HCT116 (cell line): ENCODE results near the gene GMDS. TPM values are rescaled to one million over a fixed set of nuclear protein-coding genes. Genes with fewer than 3 reads are reported as not detected.

Experiments
- ATAC-seq: fragments of 200-7000 bp; cut with Tn5 transposase; 2 replicates; pipeline ENCODE4 v1.9.1; 2020; ENCODE audit warnings: mild to moderate bottlenecking, moderate library complexity
- BruUV-seq: library from RNA; stranded (reverse); fragments of 400-500 nt; replicated peaks from 2 replicates; lab custom pipeline; 2021; lab: Mats Ljungman, UMichigan
- CTCF ChIA-PET: fragments of 300-600 bp; sonication (Branson Sonifier 250); formaldehyde crosslinking; loops from one replicate; lab custom pipeline; 2021; ENCODE audit warnings: antibody characterized with exemption; lab: Charles Lee
- POLR2A ChIA-PET: fragments of 300-600, 350-600 bp; sonication (Branson Sonifier 250); formaldehyde crosslinking; loops from one replicate; lab custom pipeline; 2021; ENCODE audit warnings: antibody characterized with exemption; lab: Charles Lee
- RAD21 ChIA-PET, 2 experiments: fragments of 300-600 bp; sonication (Branson Sonifier 250); formaldehyde crosslinking; loops; one replicate each; lab custom pipeline; 2023; ENCODE audit warnings: low total read pairs in 2 of 2; ENCODE audit not compliant: uncharacterized antibody in 2 of 2, unreplicated experiment in 2 of 2, low non-redundant PET in 1 of 2; lab: Charles Lee
- DNase-seq: peaks from one replicate; pipeline ENCODE4 v3.0.0-alpha.2; 2010; ENCODE audit warnings: low read depth, low spot score
- H2AFZ ChIP-seq: fragments of 200-600 bp; shearing (Covaris generic), sonication (generic); 2 replicates; pipeline ENCODE4 v1.6.1; 2017; ENCODE audit warnings: low read depth, mixed run types, mixed read lengths, antibody characterized with exemption, low read length; ENCODE audit not compliant: poor library complexity, severe bottlenecking
- H3K27ac ChIP-seq: 2 replicates; pipeline ENCODE4 v1.5.1; 2012; ENCODE audit warnings: low read depth, low read length
- H3K27me3 ChIP-seq: fragments of 200-600 bp; sonication (generic); 2 replicates; pipeline ENCODE4 v1.6.1; 2016; ENCODE audit warnings: mixed run types, low read length, mixed read lengths; ENCODE audit not compliant: insufficient read depth
- H3K36me3 ChIP-seq, 2 experiments: fragments of 200-500 bp in 1 of 2; fragments of 200-600 bp in 1 of 2; sonication (Bioruptor generic) in 1 of 2; sonication (generic) in 1 of 2; 2 replicates each; pipeline versions ENCODE4 v1.5.1 to v1.6.1; 2014 to 2016; ENCODE audit warnings: low read length in 2 of 2, inconsistent platforms in 1 of 2, mixed read lengths in 1 of 2, mixed run types in 1 of 2; ENCODE audit not compliant: insufficient read depth in 2 of 2, control insufficient read depth in 1 of 2
- H3K4me1 ChIP-seq, 2 experiments: fragments of 200-600 bp in 1 of 2; sonication (generic) in 1 of 2; 2 replicates each; pipeline versions ENCODE4 v1.5.1 to v1.6.1; 2012 to 2017; ENCODE audit warnings: low read length in 2 of 2, inconsistent platforms in 1 of 2, mild to moderate bottlenecking in 1 of 2, mixed read lengths in 1 of 2, mixed run types in 1 of 2, moderate library complexity in 1 of 2; ENCODE audit not compliant: insufficient read depth in 2 of 2, control insufficient read depth in 1 of 2
- H3K4me2 ChIP-seq: fragments of 200-600 bp; sonication (generic); 2 replicates; pipeline ENCODE4 v1.6.1; 2017; ENCODE audit warnings: mixed run types, low read length, mixed read lengths
- H3K4me3 ChIP-seq, 2 experiments: fragments of 200-600 bp in 1 of 2; sonication (generic) in 1 of 2; replicated peaks in 1 of 2; 2 replicates each; pipeline ENCODE4 v1.5.1; 2011 to 2016; ENCODE audit warnings: low read length in 2 of 2, control low read depth in 1 of 2, low read depth in 1 of 2, mild to moderate bottlenecking in 1 of 2, mixed read lengths in 1 of 2, mixed run types in 1 of 2
- H3K79me2 ChIP-seq: fragments of 200-600 bp; sonication (generic); 2 replicates; pipeline ENCODE4 v1.6.1; 2017; ENCODE audit warnings: mild to moderate bottlenecking, mixed run types, low read length, moderate library complexity, mixed read lengths; ENCODE audit not compliant: insufficient read depth
- H3K9ac ChIP-seq: fragments of 200-600 bp; sonication (generic); 2 replicates; pipeline ENCODE4 v1.6.1; 2016; ENCODE audit warnings: low read length, mixed read lengths
- H3K9me2 ChIP-seq: fragments of 200-600 bp; sonication (generic), shearing (Covaris generic); 2 replicates; pipeline ENCODE4 v1.6.1; 2017; ENCODE audit warnings: mixed run types, mild to moderate bottlenecking, moderate library complexity; ENCODE audit not compliant: insufficient read depth
- H3K9me3 ChIP-seq, 2 experiments: fragments of 200-500 bp in 1 of 2; fragments of 200-600 bp in 1 of 2; sonication (Bioruptor generic) in 1 of 2; sonication (generic) in 1 of 2; 2 replicates each; pipeline ENCODE4 v1.6.1; 2014 to 2017; ENCODE audit warnings: low read length in 2 of 2, mixed read lengths in 2 of 2, inconsistent platforms in 1 of 2, low read depth in 1 of 2, mild to moderate bottlenecking in 1 of 2, mixed run types in 1 of 2, moderate library complexity in 1 of 2; ENCODE audit not compliant: control insufficient read depth in 1 of 2, insufficient read depth in 1 of 2
- H4K20me1 ChIP-seq: fragments of 200-600 bp; sonication (generic), shearing (Covaris generic); 2 replicates; pipeline ENCODE4 v1.6.1; 2017; ENCODE audit warnings: mixed run types, mild to moderate bottlenecking, moderate library complexity; ENCODE audit not compliant: insufficient read depth
- CBX3 ChIP-seq: IDR thresholded peaks from 2 replicates; pipeline ENCODE4 v1.6.1; 2012; ENCODE audit warnings: low read depth
- EGR1 ChIP-seq: IDR thresholded peaks from 2 replicates; pipeline ENCODE4 v1.6.1; 2012; ENCODE audit warnings: low read depth
- ELF1 ChIP-seq: IDR thresholded peaks from 2 replicates; pipeline ENCODE4 v1.6.1; 2012; ENCODE audit warnings: low read depth, borderline replicate concordance
- EZH2 ChIP-seq: fragments of 200-600 bp; sonication (generic); IDR thresholded peaks from 2 replicates; pipeline ENCODE4 v1.6.1; 2017; ENCODE audit warnings: antibody characterized with exemption, mixed run types
- EZH2phosphoT487 ChIP-seq: fragments of 200-600 bp; IDR thresholded peaks from 2 replicates; pipeline ENCODE4 v1.6.1; 2018; ENCODE audit warnings: antibody characterized with exemption, borderline replicate concordance
- RAD21 ChIP-seq: IDR thresholded peaks from 2 replicates; pipeline ENCODE4 v1.6.1; 2012; ENCODE audit warnings: low read depth, mild to moderate bottlenecking
- SIN3A ChIP-seq: IDR thresholded peaks from 2 replicates; pipeline ENCODE4 v1.6.1; 2012; ENCODE audit warnings: low read depth
- SP1 ChIP-seq: IDR thresholded peaks from 2 replicates; pipeline ENCODE4 v1.6.1; 2012; ENCODE audit warnings: low read depth
- TCF7L2 ChIP-seq: IDR thresholded peaks from 2 replicates; pipeline ENCODE4 v1.7.0; 2011; ENCODE audit warnings: borderline replicate concordance, inconsistent platforms; ENCODE audit not compliant: insufficient read depth, insufficient read length; ENCODE audit errors: extremely low read depth
- YY1 ChIP-seq: IDR thresholded peaks from 2 replicates; pipeline ENCODE4 v1.6.1; 2011; ENCODE audit warnings: low read length, low read depth, moderate library complexity, mild to moderate bottlenecking; ENCODE audit not compliant: insufficient replicate concordance; ENCODE audit errors: extremely low read depth
- ZNF274 ChIP-seq: fragments of 200-500 bp; sonication (Bioruptor generic); IDR thresholded peaks from 2 replicates; pipeline ENCODE4 v1.6.1; 2014; ENCODE audit warnings: mild to moderate bottlenecking, low read depth, low read length, inconsistent platforms
- intact Hi-C: fragments of 100-400 bp; cut with micrococcal nuclease; formaldehyde crosslinking; loops from 2 replicates; pipeline ENCODE4 v1.10.0; 2022
- total RNA-seq: library from RNA; stranded (reverse); gene quantifications from one replicate; pipeline ENCODE4 v1.2.1, GENCODE V29; 2021; ENCODE audit not compliant: unreplicated experiment
- TF ChIP-seq, protein P1 (sequence below): IDR thresholded peaks from 2 replicates; pipeline ENCODE4 v1.6.1; 2012
- TF ChIP-seq, protein P2 (sequence below): IDR thresholded peaks from 2 replicates; pipeline ENCODE4 v1.6.1; 2012; ENCODE audit warnings: low read depth
- TF ChIP-seq, protein P3 (sequence below), 3 experiments: fragments of 200-600 bp in 1 of 3; sonication (generic) in 1 of 3; IDR thresholded peaks in 2 of 3; conservative IDR thresholded peaks in 1 of 3; 2 replicates each; pipeline ENCODE4 v1.5.1; 2012 to 2017; ENCODE audit warnings: low read depth in 2 of 3, low read length in 2 of 3, antibody characterized with exemption in 1 of 3, borderline replicate concordance in 1 of 3, control low read depth in 1 of 3, mild to moderate bottlenecking in 1 of 3, mixed read lengths in 1 of 3, mixed run types in 1 of 3, moderate library complexity in 1 of 3; ENCODE audit not compliant: insufficient read depth in 1 of 3
- TF ChIP-seq, protein P4 (sequence below): IDR thresholded peaks from 2 replicates; pipeline ENCODE4 v1.6.1; 2012

GMDS gene
- total RNA-seq, 1 experiment from 2014 or later, result 34.4 TPM

DNA sequence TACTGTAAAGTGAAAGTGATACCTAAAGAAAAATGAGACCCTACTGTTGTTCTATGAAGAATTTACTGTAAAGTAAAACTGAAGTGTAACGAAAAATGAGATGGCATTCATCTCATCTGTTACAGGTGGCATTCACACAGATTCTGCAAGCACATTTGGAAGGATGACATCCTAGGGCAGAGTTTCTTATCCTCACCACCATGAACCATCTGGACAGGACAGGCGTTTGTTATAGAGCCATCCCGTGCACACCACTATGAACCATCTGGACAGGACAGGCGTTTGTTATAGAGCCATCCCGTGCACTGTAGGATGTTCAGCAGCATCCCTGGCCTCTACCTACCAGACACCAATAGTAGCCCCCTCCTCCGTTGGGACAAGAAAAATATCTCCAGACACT, 294.8 kb downstream of the GMDS start:
- H3K4me3 ChIP-seq, result no peak overlapping the region
- H3K27ac ChIP-seq, result no peak overlapping the region
- H3K27me3 ChIP-seq, result no peaks in the 10 kb centered on the region
- H3K9me3 ChIP-seq, result no peaks in the 10 kb centered on the region
- BruUV-seq, result no TSS peak
- H3K79me2 ChIP-seq, result no peaks in the 10 kb centered on the region
- no peaks in the 10 kb centered on the region for H3K9me2 ChIP-seq
- CTCF ChIA-PET, result no interaction called here
- DNase-seq, result no peak
- H3K36me3 ChIP-seq, result no peaks in the 10 kb centered on the region
- H2AFZ ChIP-seq, result no peak overlapping the region
- TF ChIP-seq YY1 (no peak), ZNF274 (no peak), EZH2 (no peak), EZH2phosphoT487 (no peak), CBX3 (no peak), SP1 (no peak), TCF7L2 (no peak), EGR1 (no peak), ELF1 (no peak), SIN3A (no peak), RAD21 (no peak)
- TF ChIP-seq, protein P1, sequence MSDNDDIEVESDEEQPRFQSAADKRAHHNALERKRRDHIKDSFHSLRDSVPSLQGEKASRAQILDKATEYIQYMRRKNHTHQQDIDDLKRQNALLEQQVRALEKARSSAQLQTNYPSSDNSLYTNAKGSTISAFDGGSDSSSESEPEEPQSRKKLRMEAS, result no peak
- TF ChIP-seq, protein P2, sequence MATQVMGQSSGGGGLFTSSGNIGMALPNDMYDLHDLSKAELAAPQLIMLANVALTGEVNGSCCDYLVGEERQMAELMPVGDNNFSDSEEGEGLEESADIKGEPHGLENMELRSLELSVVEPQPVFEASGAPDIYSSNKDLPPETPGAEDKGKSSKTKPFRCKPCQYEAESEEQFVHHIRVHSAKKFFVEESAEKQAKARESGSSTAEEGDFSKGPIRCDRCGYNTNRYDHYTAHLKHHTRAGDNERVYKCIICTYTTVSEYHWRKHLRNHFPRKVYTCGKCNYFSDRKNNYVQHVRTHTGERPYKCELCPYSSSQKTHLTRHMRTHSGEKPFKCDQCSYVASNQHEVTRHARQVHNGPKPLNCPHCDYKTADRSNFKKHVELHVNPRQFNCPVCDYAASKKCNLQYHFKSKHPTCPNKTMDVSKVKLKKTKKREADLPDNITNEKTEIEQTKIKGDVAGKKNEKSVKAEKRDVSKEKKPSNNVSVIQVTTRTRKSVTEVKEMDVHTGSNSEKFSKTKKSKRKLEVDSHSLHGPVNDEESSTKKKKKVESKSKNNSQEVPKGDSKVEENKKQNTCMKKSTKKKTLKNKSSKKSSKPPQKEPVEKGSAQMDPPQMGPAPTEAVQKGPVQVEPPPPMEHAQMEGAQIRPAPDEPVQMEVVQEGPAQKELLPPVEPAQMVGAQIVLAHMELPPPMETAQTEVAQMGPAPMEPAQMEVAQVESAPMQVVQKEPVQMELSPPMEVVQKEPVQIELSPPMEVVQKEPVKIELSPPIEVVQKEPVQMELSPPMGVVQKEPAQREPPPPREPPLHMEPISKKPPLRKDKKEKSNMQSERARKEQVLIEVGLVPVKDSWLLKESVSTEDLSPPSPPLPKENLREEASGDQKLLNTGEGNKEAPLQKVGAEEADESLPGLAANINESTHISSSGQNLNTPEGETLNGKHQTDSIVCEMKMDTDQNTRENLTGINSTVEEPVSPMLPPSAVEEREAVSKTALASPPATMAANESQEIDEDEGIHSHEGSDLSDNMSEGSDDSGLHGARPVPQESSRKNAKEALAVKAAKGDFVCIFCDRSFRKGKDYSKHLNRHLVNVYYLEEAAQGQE, result no peak
- TF ChIP-seq, protein P3, sequence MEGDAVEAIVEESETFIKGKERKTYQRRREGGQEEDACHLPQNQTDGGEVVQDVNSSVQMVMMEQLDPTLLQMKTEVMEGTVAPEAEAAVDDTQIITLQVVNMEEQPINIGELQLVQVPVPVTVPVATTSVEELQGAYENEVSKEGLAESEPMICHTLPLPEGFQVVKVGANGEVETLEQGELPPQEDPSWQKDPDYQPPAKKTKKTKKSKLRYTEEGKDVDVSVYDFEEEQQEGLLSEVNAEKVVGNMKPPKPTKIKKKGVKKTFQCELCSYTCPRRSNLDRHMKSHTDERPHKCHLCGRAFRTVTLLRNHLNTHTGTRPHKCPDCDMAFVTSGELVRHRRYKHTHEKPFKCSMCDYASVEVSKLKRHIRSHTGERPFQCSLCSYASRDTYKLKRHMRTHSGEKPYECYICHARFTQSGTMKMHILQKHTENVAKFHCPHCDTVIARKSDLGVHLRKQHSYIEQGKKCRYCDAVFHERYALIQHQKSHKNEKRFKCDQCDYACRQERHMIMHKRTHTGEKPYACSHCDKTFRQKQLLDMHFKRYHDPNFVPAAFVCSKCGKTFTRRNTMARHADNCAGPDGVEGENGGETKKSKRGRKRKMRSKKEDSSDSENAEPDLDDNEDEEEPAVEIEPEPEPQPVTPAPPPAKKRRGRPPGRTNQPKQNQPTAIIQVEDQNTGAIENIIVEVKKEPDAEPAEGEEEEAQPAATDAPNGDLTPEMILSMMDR (IDR thresholded peaks at IDR 0.05 in 2 of 3, conservative IDR thresholded peaks at IDR 0.05 in 1 of 3; ENCODE audit: borderline replicate concordance in 1 of 3, insufficient read depth in 1 of 3, low read depth in 2 of 3, low read length in 2 of 3), result no peak
- TF ChIP-seq, protein P4, sequence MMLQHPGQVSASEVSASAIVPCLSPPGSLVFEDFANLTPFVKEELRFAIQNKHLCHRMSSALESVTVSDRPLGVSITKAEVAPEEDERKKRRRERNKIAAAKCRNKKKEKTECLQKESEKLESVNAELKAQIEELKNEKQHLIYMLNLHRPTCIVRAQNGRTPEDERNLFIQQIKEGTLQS, result no peak
- TF ChIP-seq, all 23 proteins: peak for 0
- intact Hi-C loops, result no loop called here
- no peaks in the 10 kb centered on the region for H4K20me1 ChIP-seq
- POLR2A ChIA-PET, result no interaction called here
- no peak overlapping the region for H3K4me2 ChIP-seq
- RAD21 ChIA-PET, result no interaction called here
- H3K4me1 ChIP-seq, result peaks cover 0 to 12% of the 10 kb centered on the region in 2 experiments; a peak in 2 of 4 replicates
- no peak for ATAC-seq
- H3K9ac ChIP-seq, result no peak overlapping the region
